Measurements from ENCODE around the gene NCMAP.
"Not testable (repeated sequence)": the region's sequence is repeated elsewhere in the genome, so short reads cannot be mapped to it uniquely, and the experiment has no call there.

- not testable (repeated sequence) for TF ChIP-seq CTCF, POLR2A (IDR thresholded peaks at IDR 0.05)
These were observed 35.6 kb upstream of the NCMAP start for GRCh38 chr1:24520282-24520681.
